HEK293T (cell line): Measurements from ENCODE around the gene NME4.

Experiments used
- BHLHE40 ChIP-seq: fragments of 450-650 bp; IDR thresholded peaks from 2 replicates; pipeline ENCODE4 v1.6.1; 2016; ENCODE audit warnings: mild to moderate bottlenecking, moderate library complexity, borderline replicate concordance
- FOXK2 ChIP-seq: fragments of 450-650 bp; IDR thresholded peaks from 2 replicates; pipeline ENCODE4 v1.6.1; 2016; ENCODE audit warnings: mild to moderate bottlenecking
- FOXM1 ChIP-seq: fragments of 450-650 bp; IDR thresholded peaks from 2 replicates; pipeline ENCODE4 v1.6.1; 2017; ENCODE audit warnings: mild to moderate bottlenecking, borderline replicate concordance
- L3MBTL2 ChIP-seq: fragments of 450-650 bp; conservative IDR thresholded peaks from 2 replicates; pipeline ENCODE4 v1.6.1; 2016; ENCODE audit warnings: mild to moderate bottlenecking
- SP1 ChIP-seq: fragments of 450-650 bp; IDR thresholded peaks from 2 replicates; pipeline ENCODE4 v1.6.1; 2017
- SUZ12 ChIP-seq: fragments of 450-650 bp; IDR thresholded peaks from 2 replicates; pipeline ENCODE4 v1.6.1; 2016; ENCODE audit warnings: mild to moderate bottlenecking
- TARDBP ChIP-seq: fragments of 450-650 bp; IDR thresholded peaks from 2 replicates; pipeline ENCODE4 v1.6.1; 2016
- TF ChIP-seq, protein P1 (sequence below): fragments of 450-650 bp; IDR thresholded peaks from 2 replicates; pipeline ENCODE4 v1.6.1; 2016

DNA sequence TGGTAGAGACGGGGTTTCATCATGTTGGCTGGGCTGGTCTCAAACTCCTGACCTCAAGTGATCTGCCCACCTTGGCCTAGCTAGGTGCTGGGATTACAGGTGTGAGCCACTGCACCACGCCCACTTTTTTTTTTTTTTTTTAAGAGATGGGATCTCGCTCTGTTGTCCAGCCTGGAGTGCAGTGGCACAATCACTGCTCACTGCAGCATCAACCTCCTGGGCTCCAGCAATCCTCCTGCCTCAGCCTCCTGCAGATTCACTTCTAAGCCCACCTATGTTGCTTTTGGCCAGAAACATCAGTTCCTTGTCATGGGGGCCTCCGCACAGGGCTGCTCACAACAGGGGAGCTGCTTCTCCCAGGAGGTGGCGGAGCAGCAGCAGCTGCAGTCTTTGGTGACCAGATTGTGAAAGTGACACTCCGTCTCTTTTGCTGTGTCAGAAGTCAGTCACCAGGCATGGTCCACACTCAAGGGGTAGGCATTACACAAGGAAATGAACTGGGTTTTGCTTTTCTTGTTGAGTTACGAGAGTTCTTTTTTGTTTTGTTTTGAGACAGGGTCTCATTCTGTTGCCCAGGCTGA lies 4.5 kb upstream of the NME4 start:
- TF ChIP-seq FOXM1 (no peak), L3MBTL2 (no peak), BHLHE40 (no peak), SUZ12 (no peak), SP1 (no peak), FOXK2 (no peak), TARDBP (no peak)
- TF ChIP-seq, protein P1, sequence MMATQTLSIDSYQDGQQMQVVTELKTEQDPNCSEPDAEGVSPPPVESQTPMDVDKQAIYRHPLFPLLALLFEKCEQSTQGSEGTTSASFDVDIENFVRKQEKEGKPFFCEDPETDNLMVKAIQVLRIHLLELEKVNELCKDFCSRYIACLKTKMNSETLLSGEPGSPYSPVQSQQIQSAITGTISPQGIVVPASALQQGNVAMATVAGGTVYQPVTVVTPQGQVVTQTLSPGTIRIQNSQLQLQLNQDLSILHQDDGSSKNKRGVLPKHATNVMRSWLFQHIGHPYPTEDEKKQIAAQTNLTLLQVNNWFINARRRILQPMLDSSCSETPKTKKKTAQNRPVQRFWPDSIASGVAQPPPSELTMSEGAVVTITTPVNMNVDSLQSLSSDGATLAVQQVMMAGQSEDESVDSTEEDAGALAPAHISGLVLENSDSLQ = no peak
